WTC11 (cell line): ENCODE measurements around the gene STUM. TPM values are rescaled to one million over a fixed set of nuclear protein-coding genes. Genes with fewer than 3 reads are reported as not detected.

ENCODE experiments used
- ATAC-seq: fragments of 200-7000 bp; cut with Tn5 transposase; 2 replicates; pipeline ENCODE4 v1.10.0; 2021; ENCODE audit warnings: mild to moderate bottlenecking, moderate library complexity
- CTCF ChIA-PET: fragments of 300-600 bp; sonication (Branson Sonifier 250); formaldehyde crosslinking; loops from one replicate; lab custom pipeline; 2021; ENCODE audit warnings: antibody characterized with exemption; lab: Charles Lee
- POLR2A ChIA-PET: fragments of 350-600 bp; sonication (Branson Sonifier 250); formaldehyde crosslinking; loops from one replicate; lab custom pipeline; 2021; ENCODE audit warnings: antibody characterized with exemption; lab: Charles Lee
- DNase-seq: peaks from one replicate; pipeline ENCODE4 v3.0.0; 2021; ENCODE audit warnings: low spot score
- H3K27ac Mint-ChIP-seq: 2 replicates; pipeline ENCODE4 v1.8.0; 2021; ENCODE audit warnings: mixed read lengths
- H3K27me3 Mint-ChIP-seq: 2 replicates; pipeline ENCODE4 v1.8.0; 2021; ENCODE audit warnings: low read depth, mild to moderate bottlenecking, moderate library complexity, mixed read lengths
- H3K36me3 Mint-ChIP-seq: 2 replicates; pipeline ENCODE4 v1.8.0; 2021; ENCODE audit warnings: mixed read lengths
- H3K4me1 Mint-ChIP-seq: 2 replicates; pipeline ENCODE4 v1.8.0; 2022; ENCODE audit warnings: mixed read lengths
- H3K4me3 Mint-ChIP-seq: 2 replicates; pipeline ENCODE4 v1.8.0; 2021; ENCODE audit warnings: mild to moderate bottlenecking, moderate library complexity, mixed read lengths
- H3K9me3 Mint-ChIP-seq: 2 replicates; pipeline ENCODE4 v1.8.0; 2021; ENCODE audit warnings: mixed read lengths
- ATF1 ChIP-seq: sonication (generic); formaldehyde crosslinking; IDR thresholded peaks from 2 replicates; pipeline ENCODE4 v1.8.1; 2023; ENCODE audit warnings: mild to moderate bottlenecking, moderate library complexity, missing genetic modification reagents
- CREM ChIP-seq: sonication (generic); formaldehyde crosslinking; IDR thresholded peaks from 2 replicates; pipeline ENCODE4 v1.8.1; 2022; ENCODE audit warnings: mild to moderate bottlenecking, missing genetic modification reagents, moderate library complexity
- ESRRA ChIP-seq: sonication (generic); formaldehyde crosslinking; IDR thresholded peaks from 2 replicates; pipeline ENCODE4 v1.8.1; 2022; ENCODE audit warnings: mild to moderate bottlenecking, missing genetic modification reagents, borderline replicate concordance
- FOXK1 ChIP-seq: sonication (generic); formaldehyde crosslinking; IDR thresholded peaks from 2 replicates; pipeline ENCODE4 v1.8.0; 2022; ENCODE audit warnings: mild to moderate bottlenecking, moderate library complexity, missing genetic modification reagents
- HMGA2 ChIP-seq: fragments of 250-450 bp; sonication (Bioruptor Pico); IDR thresholded peaks from 2 replicates; pipeline ENCODE4 v1.4.0; 2021; ENCODE audit warnings: mild to moderate bottlenecking, moderate library complexity
- HMGXB4 ChIP-seq: sonication (generic); formaldehyde crosslinking; IDR thresholded peaks from 2 replicates; pipeline ENCODE4 v1.8.1; 2023; ENCODE audit warnings: mild to moderate bottlenecking, moderate library complexity, missing genetic modification reagents
- IRF1 ChIP-seq: sonication (generic); formaldehyde crosslinking; IDR thresholded peaks from 2 replicates; pipeline ENCODE4 v1.8.0; 2023; ENCODE audit warnings: missing genetic modification reagents
- JUN ChIP-seq: sonication (generic); formaldehyde crosslinking; IDR thresholded peaks from 2 replicates; pipeline ENCODE4 v1.8.0; 2023; ENCODE audit warnings: mild to moderate bottlenecking, missing genetic modification reagents
- SMAD4 ChIP-seq: sonication (generic); formaldehyde crosslinking; IDR thresholded peaks from 2 replicates; pipeline ENCODE4 v1.8.0; 2022; ENCODE audit warnings: mild to moderate bottlenecking, missing genetic modification reagents
- TCF7 ChIP-seq: sonication (generic); formaldehyde crosslinking; IDR thresholded peaks from 2 replicates; pipeline ENCODE4 v1.8.0; 2022; ENCODE audit warnings: mild to moderate bottlenecking, low read depth, missing genetic modification reagents, moderate library complexity
- ZNF219 ChIP-seq: sonication (generic); formaldehyde crosslinking; IDR thresholded peaks from 2 replicates; pipeline ENCODE4 v1.8.0; 2023; ENCODE audit warnings: missing genetic modification reagents, mild to moderate bottlenecking, borderline replicate concordance
- ZNF263 ChIP-seq: sonication (generic); formaldehyde crosslinking; IDR thresholded peaks from 2 replicates; pipeline ENCODE4 v1.8.1; 2022; ENCODE audit warnings: low read depth, mild to moderate bottlenecking, moderate library complexity, missing genetic modification reagents
- ZNF396 ChIP-seq: fragments of 250-450 bp; sonication (Bioruptor Pico); IDR thresholded peaks from 2 replicates; pipeline ENCODE4 v1.8.0; 2021; ENCODE audit warnings: mild to moderate bottlenecking, moderate library complexity, borderline replicate concordance
- total RNA-seq: library from RNA; stranded (reverse); gene quantifications from 3 replicates; pipeline ENCODE4 v1.2.3, GENCODE V29; 2021
- TF ChIP-seq, protein P1 (sequence below): sonication (generic); formaldehyde crosslinking; IDR thresholded peaks from 2 replicates; pipeline ENCODE4 v1.8.1; 2023; ENCODE audit warnings: mild to moderate bottlenecking, missing genetic modification reagents
- TF ChIP-seq, protein P2 (sequence below): sonication (generic); formaldehyde crosslinking; IDR thresholded peaks from 2 replicates; pipeline ENCODE4 v1.8.0; 2022; ENCODE audit warnings: mild to moderate bottlenecking, missing genetic modification reagents
- TF ChIP-seq, protein P3 (sequence below): sonication (generic); formaldehyde crosslinking; IDR thresholded peaks from 2 replicates; pipeline ENCODE4 v1.8.1; 2023; ENCODE audit warnings: mild to moderate bottlenecking, missing genetic modification reagents

The STUM gene
- total RNA-seq, 1 experiment from 2014 or later = 2.5 TPM

GRCh38 chr1:226566234-226566633 is 17.7 kb downstream of the STUM start:
- H3K27ac Mint-ChIP-seq = no peak overlapping the region
- H3K36me3 Mint-ChIP-seq = no peaks in the 10 kb centered on the region
- ChIA-PET CTCF (no interaction called here), POLR2A (no interaction called here)
- H3K9me3 Mint-ChIP-seq = peaks cover 7% of the 10 kb centered on the region; the same call in 1 of the 2 replicates
- ATAC-seq (no peak), DNase-seq (no peak)
- no peak for TF ChIP-seq ZNF263 (CRISPR knock-in tag)
- TF ChIP-seq SMAD4 = no peak
- no peak for TF ChIP-seq ATF1 (CRISPR knock-in tag)
- TF ChIP-seq ZNF219 (CRISPR knock-in tag) = no peak
- TF ChIP-seq FOXK1 (CRISPR knock-in tag) = no peak
- TF ChIP-seq, protein P1, sequence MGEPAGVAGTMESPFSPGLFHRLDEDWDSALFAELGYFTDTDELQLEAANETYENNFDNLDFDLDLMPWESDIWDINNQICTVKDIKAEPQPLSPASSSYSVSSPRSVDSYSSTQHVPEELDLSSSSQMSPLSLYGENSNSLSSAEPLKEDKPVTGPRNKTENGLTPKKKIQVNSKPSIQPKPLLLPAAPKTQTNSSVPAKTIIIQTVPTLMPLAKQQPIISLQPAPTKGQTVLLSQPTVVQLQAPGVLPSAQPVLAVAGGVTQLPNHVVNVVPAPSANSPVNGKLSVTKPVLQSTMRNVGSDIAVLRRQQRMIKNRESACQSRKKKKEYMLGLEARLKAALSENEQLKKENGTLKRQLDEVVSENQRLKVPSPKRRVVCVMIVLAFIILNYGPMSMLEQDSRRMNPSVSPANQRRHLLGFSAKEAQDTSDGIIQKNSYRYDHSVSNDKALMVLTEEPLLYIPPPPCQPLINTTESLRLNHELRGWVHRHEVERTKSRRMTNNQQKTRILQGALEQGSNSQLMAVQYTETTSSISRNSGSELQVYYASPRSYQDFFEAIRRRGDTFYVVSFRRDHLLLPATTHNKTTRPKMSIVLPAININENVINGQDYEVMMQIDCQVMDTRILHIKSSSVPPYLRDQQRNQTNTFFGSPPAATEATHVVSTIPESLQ = no peak
- TF ChIP-seq CREM = no peak
- TF ChIP-seq, protein P2, sequence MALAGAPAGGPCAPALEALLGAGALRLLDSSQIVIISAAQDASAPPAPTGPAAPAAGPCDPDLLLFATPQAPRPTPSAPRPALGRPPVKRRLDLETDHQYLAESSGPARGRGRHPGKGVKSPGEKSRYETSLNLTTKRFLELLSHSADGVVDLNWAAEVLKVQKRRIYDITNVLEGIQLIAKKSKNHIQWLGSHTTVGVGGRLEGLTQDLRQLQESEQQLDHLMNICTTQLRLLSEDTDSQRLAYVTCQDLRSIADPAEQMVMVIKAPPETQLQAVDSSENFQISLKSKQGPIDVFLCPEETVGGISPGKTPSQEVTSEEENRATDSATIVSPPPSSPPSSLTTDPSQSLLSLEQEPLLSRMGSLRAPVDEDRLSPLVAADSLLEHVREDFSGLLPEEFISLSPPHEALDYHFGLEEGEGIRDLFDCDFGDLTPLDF = no peak
- TF ChIP-seq JUN (CRISPR knock-in tag) = no peak
- no peak for TF ChIP-seq ESRRA (CRISPR knock-in tag)
- TF ChIP-seq TCF7 (CRISPR knock-in tag) = no peak
- peaks cover 8% of the 10 kb centered on the region for H3K4me1 Mint-ChIP-seq
- no peak overlapping the region for H3K4me3 Mint-ChIP-seq
- H3K27me3 Mint-ChIP-seq = no peaks in the 10 kb centered on the region; the same call in none of the 2 replicates

- Mint-ChIP-seq H3K27me3 (no peaks in the 10 kb centered on the region; the same call in none of the 2 replicates), H3K27ac (no peak overlapping the region), H3K9me3 (peaks cover 7% of the 10 kb centered on the region; the same call in 1 of the 2 replicates), H3K4me1 (peaks cover 8% of the 10 kb centered on the region), H3K36me3 (no peaks in the 10 kb centered on the region), H3K4me3 (no peak overlapping the region)
- POLR2A ChIA-PET = no interaction called here
- CTCF ChIA-PET = interaction anchor here (4.4 kb wide), 2 partner anchors 18 to 42 kb away, joined by 60 to 98 read pairs; partner anchors contain the start of gene STUM
- DNase-seq (no peak), ATAC-seq (no peak)
- TF ChIP-seq ZNF396 (no peak), HMGA2 (CRISPR knock-in tag) (no peak)
These were observed 18.2 kb downstream of the STUM start for GRCh38 chr1:226566760-226567159.

DNA sequence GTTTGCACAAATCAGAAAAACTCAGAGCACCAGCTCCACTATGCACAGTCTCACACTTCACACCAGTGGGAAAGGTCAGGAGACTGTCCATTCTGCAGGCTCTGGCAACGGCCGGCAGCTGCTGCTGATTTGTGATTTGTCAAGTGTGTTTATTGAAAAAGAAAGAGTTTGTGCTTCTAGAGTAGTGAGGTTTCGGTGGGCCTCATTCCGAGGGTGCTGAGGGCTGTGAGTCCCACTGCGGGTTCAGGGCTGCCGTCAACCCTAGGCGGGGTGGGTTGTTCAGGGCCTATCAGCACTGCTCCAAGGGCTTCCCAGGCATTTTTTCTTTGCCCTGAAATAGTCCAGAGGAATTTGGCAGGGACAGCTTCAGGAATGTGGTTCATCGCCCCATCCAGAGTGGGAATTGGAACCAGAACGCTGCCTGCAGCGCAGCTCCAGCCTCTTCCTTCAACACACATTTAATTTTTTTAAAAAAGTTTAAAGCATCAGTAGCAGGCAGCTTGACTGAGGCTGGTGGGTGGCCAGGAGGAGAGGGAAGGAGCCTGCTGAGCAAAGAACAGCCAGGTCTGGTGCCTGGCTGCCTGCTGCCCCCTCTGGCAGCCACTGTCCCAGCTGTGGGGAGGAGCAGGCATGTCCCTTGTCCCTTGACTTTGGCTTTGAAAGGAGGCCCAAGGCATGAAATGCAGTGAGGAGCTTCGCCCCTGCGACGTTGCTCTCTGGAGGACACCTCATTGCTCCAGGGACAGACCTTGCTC is 19.7 kb downstream of the STUM start:
- TF ChIP-seq HMGXB4 (CRISPR knock-in tag) = 0 out of 2 replicates have a peak, but pooled peaks have one; percentile 43
- TF ChIP-seq, protein P3, sequence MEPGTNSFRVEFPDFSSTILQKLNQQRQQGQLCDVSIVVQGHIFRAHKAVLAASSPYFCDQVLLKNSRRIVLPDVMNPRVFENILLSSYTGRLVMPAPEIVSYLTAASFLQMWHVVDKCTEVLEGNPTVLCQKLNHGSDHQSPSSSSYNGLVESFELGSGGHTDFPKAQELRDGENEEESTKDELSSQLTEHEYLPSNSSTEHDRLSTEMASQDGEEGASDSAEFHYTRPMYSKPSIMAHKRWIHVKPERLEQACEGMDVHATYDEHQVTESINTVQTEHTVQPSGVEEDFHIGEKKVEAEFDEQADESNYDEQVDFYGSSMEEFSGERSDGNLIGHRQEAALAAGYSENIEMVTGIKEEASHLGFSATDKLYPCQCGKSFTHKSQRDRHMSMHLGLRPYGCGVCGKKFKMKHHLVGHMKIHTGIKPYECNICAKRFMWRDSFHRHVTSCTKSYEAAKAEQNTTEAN (CRISPR knock-in tag) = 0 out of 2 replicates have a peak, but pooled peaks have one; percentile 26
- no peak for TF ChIP-seq IRF1 (CRISPR knock-in tag)
- DNase-seq (peak; percentile 46), ATAC-seq (peak; percentile 81)
- H3K4me3 Mint-ChIP-seq = no peak overlapping the region
- no peaks in the 10 kb centered on the region; the same call in none of the 2 replicates for H3K27me3 Mint-ChIP-seq
- H3K36me3 Mint-ChIP-seq = no peaks in the 10 kb centered on the region
- CTCF ChIA-PET = interaction anchor here (0.6 to 4.4 kb wide), 16 partner anchors 10 to 319 kb away, joined by 3 to 98 read pairs (median 10); partner anchors contain the start of genes PARP1 and STUM
- H3K9me3 Mint-ChIP-seq = peaks cover 7% of the 10 kb centered on the region; the same call in 1 of the 2 replicates
- POLR2A ChIA-PET = no interaction called here
- H3K4me1 Mint-ChIP-seq = peaks cover 13% of the 10 kb centered on the region
- no peak overlapping the region for H3K27ac Mint-ChIP-seq
